GM23338 (cell line): ENCODE data around the gene RBM22. TPM values are rescaled to one million over a fixed set of nuclear protein-coding genes. Genes with fewer than 3 reads are reported as not detected.

Source experiments
- ATAC-seq: fragments of 200-7000 bp; cut with Tn5 transposase; 3 replicates; pipeline ENCODE4 v1.9.1; 2020
- DNase-seq: peaks from one replicate; pipeline ENCODE4 v3.0.0-alpha.2; 2015; ENCODE audit warnings: low spot score
- H2AFZ ChIP-seq: fragments of 200-600 bp; sonication (generic); 2 replicates; pipeline ENCODE4 v1.8.0; 2016; ENCODE audit warnings: antibody characterized with exemption, mild to moderate bottlenecking, moderate library complexity
- H3F3A ChIP-seq: fragments of 200-600 bp; sonication (generic); replicated peaks from 2 replicates; pipeline ENCODE4 v1.8.0; 2017; ENCODE audit warnings: antibody characterized with exemption, mixed run types, low read depth
- H3K27ac ChIP-seq: fragments of 200-600 bp; sonication (generic); 2 replicates; pipeline ENCODE4 v1.6.1; 2016; ENCODE audit warnings: low read depth
- H3K27me3 ChIP-seq: fragments of 200-600 bp; sonication (generic); 2 replicates; pipeline ENCODE4 v1.8.0; 2016; ENCODE audit warnings: mild to moderate bottlenecking, mixed run types, moderate library complexity; ENCODE audit not compliant: insufficient read depth
- H3K36me3 ChIP-seq: fragments of 200-600 bp; sonication (generic); 2 replicates; pipeline ENCODE4 v1.8.0; 2016; ENCODE audit warnings: mild to moderate bottlenecking; ENCODE audit not compliant: insufficient read depth
- H3K4me1 ChIP-seq: fragments of 200-600 bp; sonication (generic); 2 replicates; pipeline ENCODE4 v1.8.0; 2016; ENCODE audit warnings: mild to moderate bottlenecking, moderate library complexity; ENCODE audit not compliant: insufficient read depth
- H3K4me2 ChIP-seq: fragments of 200-600 bp; sonication (generic); 2 replicates; pipeline ENCODE4 v1.7.1; 2017; ENCODE audit warnings: mixed run types
- H3K4me3 ChIP-seq: fragments of 200-600 bp; sonication (generic); 2 replicates; pipeline ENCODE4 v1.6.1; 2016; ENCODE audit warnings: mixed run types
- H3K79me2 ChIP-seq: fragments of 200-600 bp; sonication (generic); replicated peaks from 2 replicates; pipeline ENCODE4 v1.8.0; 2017; ENCODE audit warnings: mild to moderate bottlenecking; ENCODE audit not compliant: insufficient read depth
- H3K9me2 ChIP-seq: fragments of 200-600 bp; sonication (generic); 2 replicates; pipeline ENCODE4 v1.8.0; 2017; ENCODE audit not compliant: insufficient read depth
- H4K20me1 ChIP-seq: fragments of 200-600 bp; sonication (generic); replicated peaks from 2 replicates; pipeline ENCODE4 v1.8.0; 2017; ENCODE audit warnings: mild to moderate bottlenecking; ENCODE audit not compliant: insufficient read depth
- H3K27ac Mint-ChIP-seq: 2 replicates; pipeline ENCODE4 v1.8.0; 2020; ENCODE audit warnings: inconsistent platforms, mild to moderate bottlenecking, moderate library complexity, mixed read lengths
- H3K27me3 Mint-ChIP-seq: 3 replicates; pipeline ENCODE4 v1.8.0; 2022; ENCODE audit warnings: low read depth, mild to moderate bottlenecking, moderate library complexity, mixed read lengths, inconsistent platforms; ENCODE audit not compliant: insufficient read depth, poor library complexity
- H3K36me3 Mint-ChIP-seq: 3 replicates; pipeline ENCODE4 v1.8.0; 2021; ENCODE audit warnings: low read depth, mild to moderate bottlenecking, inconsistent platforms, moderate library complexity, mixed read lengths
- H3K4me1 Mint-ChIP-seq: 3 replicates; pipeline ENCODE4 v1.8.0; 2020; ENCODE audit warnings: mild to moderate bottlenecking, inconsistent platforms, mixed read lengths
- H3K4me3 Mint-ChIP-seq: 3 replicates; pipeline ENCODE4 v1.8.0; 2021; ENCODE audit warnings: moderate library complexity, mild to moderate bottlenecking, inconsistent platforms, mixed read lengths
- H3K9me3 Mint-ChIP-seq: 3 replicates; pipeline ENCODE4 v1.8.0; 2020; ENCODE audit warnings: moderate library complexity, mild to moderate bottlenecking, inconsistent platforms, mixed read lengths
- CREB1 ChIP-seq: fragments of 250-450 bp; sonication (Bioruptor Pico); IDR thresholded peaks from 2 replicates; pipeline ENCODE4 v1.5.0; 2020; ENCODE audit warnings: low read depth, mild to moderate bottlenecking, moderate library complexity
- CTCF ChIP-seq, 2 experiments: fragments of 200-600 bp in 1 of 2; sonication (generic) in 1 of 2; conservative IDR thresholded peaks; 2 replicates each; pipeline versions ENCODE4 v1.5.1 to v1.6.1; 2016 to 2017; ENCODE audit warnings: antibody characterized with exemption in 2 of 2, low read depth in 2 of 2, mild to moderate bottlenecking in 2 of 2, moderate library complexity in 1 of 2
- ETS1 ChIP-seq: IDR thresholded peaks from 2 replicates; pipeline ENCODE4 v1.6.1; 2016; ENCODE audit warnings: antibody characterized with exemption
- EZH2phosphoT487 ChIP-seq: fragments of 200-600 bp; sonication (generic); IDR thresholded peaks from one replicate; pipeline ENCODE4 v1.8.1; 2018; ENCODE audit warnings: antibody characterized with exemption; ENCODE audit not compliant: unreplicated experiment
- JUNB ChIP-seq: IDR thresholded peaks from one replicate; pipeline ENCODE4 v1.6.1; 2016; ENCODE audit warnings: antibody characterized with exemption; ENCODE audit not compliant: unreplicated experiment
- POLR2AphosphoS5 ChIP-seq: IDR thresholded peaks from 2 replicates; pipeline ENCODE4 v1.6.1; 2016; ENCODE audit warnings: antibody characterized with exemption, low read depth
- REST ChIP-seq: IDR thresholded peaks from one replicate; pipeline ENCODE4 v1.6.1; 2018; ENCODE audit warnings: antibody characterized with exemption; ENCODE audit not compliant: unreplicated experiment
- STAT1 ChIP-seq: IDR thresholded peaks from one replicate; pipeline ENCODE4 v1.6.1; 2016; ENCODE audit warnings: antibody characterized with exemption; ENCODE audit not compliant: unreplicated experiment
- polyA plus RNA-seq: library from polyadenylated mRNA; unstranded; fragments of >200 nt; fragmentation: Nextera tagmentation; extraction: Ambion mirVana; gene quantifications from 2 replicates; pipeline ENCODE4 v1.2.1, GENCODE V29; 2016
- total RNA-seq: library from RNA; depleted of rRNA; stranded (reverse); fragments of >200 nt; shearing (Covaris generic); gene quantifications from 2 replicates; pipeline ENCODE4 v1.2.3, GENCODE V29; 2014
- TF ChIP-seq, protein P1 (sequence below): fragments of 250-450 bp; sonication (Bioruptor Pico); IDR thresholded peaks from 2 replicates; pipeline ENCODE4 v1.5.0; 2020; ENCODE audit warnings: mild to moderate bottlenecking, moderate library complexity

Gene RBM22
- total and polyA plus RNA-seq, 2 experiments from 2014 or later = 23.4 to 32.3 TPM

GRCh38 chr5:150653145-150653761, 47.6 kb downstream of the RBM22 start (continued):
- TF ChIP-seq REST = no peak
- TF ChIP-seq STAT1 = no peak
- no peak for TF ChIP-seq EZH2phosphoT487
- TF ChIP-seq CREB1 = no peak
- no peak for TF ChIP-seq ETS1
- TF ChIP-seq POLR2AphosphoS5 = no peak

GRCh38 chr5:150651924-150652671, 48.8 kb downstream of the RBM22 start:
- H3K79me2 ChIP-seq = no peaks in the 10 kb centered on the region
- H3F3A ChIP-seq = 0 out of 2 replicates have a peak, but pooled peaks cover 5% of the 10 kb centered on the region
- Mint-ChIP-seq H3K27ac (no peak overlapping the region), H3K9me3 (no peaks in the 10 kb centered on the region), H3K4me1 (peaks cover 22% of the 10 kb centered on the region), H3K4me3 (no peak overlapping the region), H3K36me3 (no peaks in the 10 kb centered on the region; the same call in 2 of the 3 replicates), H3K27me3 (peaks cover 3% of the 10 kb centered on the region)
- H3K36me3 ChIP-seq = no peaks in the 10 kb centered on the region
- no peak overlapping the region for H3K4me2 ChIP-seq
- H3K9me2 ChIP-seq = no peaks in the 10 kb centered on the region
- 0 out of 2 replicates have a peak overlapping the region, but pooled peaks have one; percentile 18 for H2AFZ ChIP-seq
- DNase-seq = no peak
- no peaks in the 10 kb centered on the region for H4K20me1 ChIP-seq
- no peak overlapping the region for H3K27ac ChIP-seq
- H3K27me3 ChIP-seq = no peaks in the 10 kb centered on the region
- H3K4me3 ChIP-seq = no peak overlapping the region
- no peaks in the 10 kb centered on the region for H3K4me1 ChIP-seq
- ATAC-seq = no peak
- TF ChIP-seq CTCF (conservative IDR thresholded peaks at IDR 0.05; ENCODE audit: low read depth in 2 of 2) (no peak), EZH2phosphoT487 (no peak), JUNB (no peak), ETS1 (no peak), POLR2AphosphoS5 (no peak)
- TF ChIP-seq, protein P1, sequence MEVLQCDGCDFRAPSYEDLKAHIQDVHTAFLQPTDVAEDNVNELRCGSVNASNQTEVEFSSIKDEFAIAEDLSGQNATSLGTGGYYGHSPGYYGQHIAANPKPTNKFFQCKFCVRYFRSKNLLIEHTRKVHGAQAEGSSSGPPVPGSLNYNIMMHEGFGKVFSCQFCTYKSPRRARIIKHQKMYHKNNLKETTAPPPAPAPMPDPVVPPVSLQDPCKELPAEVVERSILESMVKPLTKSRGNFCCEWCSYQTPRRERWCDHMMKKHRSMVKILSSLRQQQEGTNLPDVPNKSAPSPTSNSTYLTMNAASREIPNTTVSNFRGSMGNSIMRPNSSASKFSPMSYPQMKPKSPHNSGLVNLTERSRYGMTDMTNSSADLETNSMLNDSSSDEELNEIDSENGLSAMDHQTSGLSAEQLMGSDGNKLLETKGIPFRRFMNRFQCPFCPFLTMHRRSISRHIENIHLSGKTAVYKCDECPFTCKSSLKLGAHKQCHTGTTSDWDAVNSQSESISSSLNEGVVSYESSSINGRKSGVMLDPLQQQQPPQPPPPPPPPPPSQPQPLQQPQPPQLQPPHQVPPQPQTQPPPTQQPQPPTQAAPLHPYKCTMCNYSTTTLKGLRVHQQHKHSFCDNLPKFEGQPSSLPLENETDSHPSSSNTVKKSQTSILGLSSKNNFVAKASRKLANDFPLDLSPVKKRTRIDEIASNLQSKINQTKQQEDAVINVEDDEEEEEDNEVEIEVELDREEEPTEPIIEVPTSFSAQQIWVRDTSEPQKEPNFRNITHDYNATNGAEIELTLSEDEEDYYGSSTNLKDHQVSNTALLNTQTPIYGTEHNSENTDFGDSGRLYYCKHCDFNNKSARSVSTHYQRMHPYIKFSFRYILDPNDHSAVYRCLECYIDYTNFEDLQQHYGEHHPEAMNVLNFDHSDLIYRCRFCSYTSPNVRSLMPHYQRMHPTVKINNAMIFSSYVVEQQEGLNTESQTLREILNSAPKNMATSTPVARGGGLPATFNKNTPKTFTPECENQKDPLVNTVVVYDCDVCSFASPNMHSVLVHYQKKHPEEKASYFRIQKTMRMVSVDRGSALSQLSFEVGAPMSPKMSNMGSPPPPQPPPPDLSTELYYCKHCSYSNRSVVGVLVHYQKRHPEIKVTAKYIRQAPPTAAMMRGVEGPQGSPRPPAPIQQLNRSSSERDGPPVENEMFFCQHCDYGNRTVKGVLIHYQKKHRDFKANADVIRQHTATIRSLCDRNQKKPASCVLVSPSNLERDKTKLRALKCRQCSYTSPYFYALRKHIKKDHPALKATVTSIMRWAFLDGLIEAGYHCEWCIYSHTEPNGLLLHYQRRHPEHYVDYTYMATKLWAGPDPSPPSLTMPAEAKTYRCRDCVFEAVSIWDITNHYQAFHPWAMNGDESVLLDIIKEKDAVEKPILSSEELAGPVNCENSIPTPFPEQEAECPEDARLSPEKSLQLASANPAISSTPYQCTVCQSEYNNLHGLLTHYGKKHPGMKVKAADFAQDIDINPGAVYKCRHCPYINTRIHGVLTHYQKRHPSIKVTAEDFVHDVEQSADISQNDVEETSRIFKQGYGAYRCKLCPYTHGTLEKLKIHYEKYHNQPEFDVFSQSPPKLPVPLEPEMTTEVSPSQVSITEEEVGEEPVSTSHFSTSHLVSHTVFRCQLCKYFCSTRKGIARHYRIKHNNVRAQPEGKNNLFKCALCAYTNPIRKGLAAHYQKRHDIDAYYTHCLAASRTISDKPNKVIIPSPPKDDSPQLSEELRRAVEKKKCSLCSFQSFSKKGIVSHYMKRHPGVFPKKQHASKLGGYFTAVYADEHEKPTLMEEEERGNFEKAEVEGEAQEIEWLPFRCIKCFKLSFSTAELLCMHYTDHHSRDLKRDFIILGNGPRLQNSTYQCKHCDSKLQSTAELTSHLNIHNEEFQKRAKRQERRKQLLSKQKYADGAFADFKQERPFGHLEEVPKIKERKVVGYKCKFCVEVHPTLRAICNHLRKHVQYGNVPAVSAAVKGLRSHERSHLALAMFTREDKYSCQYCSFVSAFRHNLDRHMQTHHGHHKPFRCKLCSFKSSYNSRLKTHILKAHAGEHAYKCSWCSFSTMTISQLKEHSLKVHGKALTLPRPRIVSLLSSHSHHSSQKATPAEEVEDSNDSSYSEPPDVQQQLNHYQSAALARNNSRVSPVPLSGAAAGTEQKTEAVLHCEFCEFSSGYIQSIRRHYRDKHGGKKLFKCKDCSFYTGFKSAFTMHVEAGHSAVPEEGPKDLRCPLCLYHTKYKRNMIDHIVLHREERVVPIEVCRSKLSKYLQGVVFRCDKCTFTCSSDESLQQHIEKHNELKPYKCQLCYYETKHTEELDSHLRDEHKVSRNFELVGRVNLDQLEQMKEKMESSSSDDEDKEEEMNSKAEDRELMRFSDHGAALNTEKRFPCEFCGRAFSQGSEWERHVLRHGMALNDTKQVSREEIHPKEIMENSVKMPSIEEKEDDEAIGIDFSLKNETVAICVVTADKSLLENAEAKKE (CRISPR knock-in tag) = no peak
